Fibroblast of lung (primary cell): Measurements from ENCODE around the gene OR2D3.

Experiments used
- CTCF ChIP-seq, 2 donors: IDR thresholded peaks in 1 of 2; conservative IDR thresholded peaks in 1 of 2; 1 replicate in 1 of 2; 2 replicates in 1 of 2; pipeline ENCODE4 v1.5.1; 2011 to 2012; ENCODE audit warnings: low read length in 2 of 2, control low read depth in 1 of 2, inconsistent platforms in 1 of 2, low read depth in 1 of 2, mild to moderate bottlenecking in 1 of 2
- EZH2 ChIP-seq: IDR thresholded peaks from 2 replicates; pipeline ENCODE4 v1.5.1; 2012; ENCODE audit warnings: low read length, control low read depth, mild to moderate bottlenecking; ENCODE audit errors: missing control alignments

- TF ChIP-seq CTCF (conservative IDR thresholded peaks at IDR 0.05 in 1 of 2, IDR thresholded peaks at IDR 0.05 in 1 of 2; ENCODE audit: low read depth in 1 of 2, low read length in 2 of 2) = no peak
- no peak for TF ChIP-seq EZH2
These were observed 28.4 kb upstream of the OR2D3 start, which contains the start of gene OR2D2 for GRCh38 chr11:6892400-6892799.
